GM12891 (cell line): Measurements from ENCODE around the gene SLC32A1.

Experiments
- PAX5 ChIP-seq: IDR thresholded peaks from 2 replicates; pipeline ENCODE4 v1.6.1; 2011; ENCODE audit warnings: low read length, moderate library complexity, mild to moderate bottlenecking; ENCODE audit not compliant: insufficient read depth, severe bottlenecking
- POLR2A ChIP-seq: IDR thresholded peaks from 2 replicates; pipeline ENCODE4 v1.6.1; 2011; ENCODE audit warnings: low read depth, low read length, control low read depth
- POLR2AphosphoS5 ChIP-seq: IDR thresholded peaks from 2 replicates; pipeline ENCODE4 v1.6.1; 2011; ENCODE audit warnings: low read depth, low read length, control low read depth
- POU2F2 ChIP-seq: IDR thresholded peaks from 2 replicates; pipeline ENCODE4 v1.6.1; 2011; ENCODE audit warnings: low read depth, mild to moderate bottlenecking, control low read depth, low read length, moderate library complexity
- SPI1 ChIP-seq: IDR thresholded peaks from 2 replicates; pipeline ENCODE4 v1.6.1; 2011; ENCODE audit warnings: low read depth, low read length, control low read depth
- TAF1 ChIP-seq: IDR thresholded peaks from 2 replicates; pipeline ENCODE4 v1.6.1; 2011; ENCODE audit warnings: low read depth, low read length, control low read depth

GRCh38 chr20:38766071-38766470 lies 41.8 kb downstream of the SLC32A1 start:
- no peak for TF ChIP-seq POLR2AphosphoS5
- TF ChIP-seq POLR2A, result no peak
- TF ChIP-seq TAF1, result no peak
- TF ChIP-seq SPI1, result no peak
- TF ChIP-seq POU2F2, result no peak
- no peak for TF ChIP-seq PAX5
